K562 (cell line): ENCODE measurements around the gene DPEP3. TPM values are rescaled to one million over a fixed set of nuclear protein-coding genes. Genes with fewer than 3 reads are reported as not detected.

Experiments used
- CHD4 ChIP-seq: fragments of 200-600 bp; sonication (generic); IDR thresholded peaks from 3 replicates; pipeline ENCODE4 v1.6.1; 2012; ENCODE audit warnings: low read depth, mild to moderate bottlenecking, mixed read lengths, low read length, inconsistent platforms; ENCODE audit not compliant: insufficient read depth, insufficient replicate concordance, poor library complexity, severe bottlenecking
- CTCF ChIP-seq, 3 experiments: IDR thresholded peaks in 2 of 3; conservative IDR thresholded peaks in 1 of 3; 2 replicates each; pipeline ENCODE4 v1.5.1; 2011 to 2012; ENCODE audit warnings: low read length in 3 of 3, mild to moderate bottlenecking in 3 of 3, control low read depth in 2 of 3, improper control_type of control experiment in 1 of 3, inconsistent platforms in 1 of 3, low read depth in 1 of 3, mixed read lengths in 1 of 3, moderate library complexity in 1 of 3; ENCODE audit not compliant: insufficient read depth in 2 of 3
- CXXC5 ChIP-seq: fragments of 250-450 bp; sonication (Bioruptor Pico); IDR thresholded peaks from 2 replicates; pipeline ENCODE4 v1.8.0; 2022; ENCODE audit warnings: inconsistent platforms, mild to moderate bottlenecking, moderate library complexity
- E2F8 ChIP-seq: fragments of 450-650 bp; IDR thresholded peaks from 2 replicates; pipeline ENCODE4 v1.7.1; 2018; ENCODE audit warnings: mild to moderate bottlenecking, low read depth; ENCODE audit not compliant: partially characterized antibody
- ERF ChIP-seq: fragments of 450-650 bp; formaldehyde crosslinking; IDR thresholded peaks from 2 replicates; pipeline ENCODE4 v1.4.0; 2020; ENCODE audit warnings: mild to moderate bottlenecking, mixed read lengths
- ILK ChIP-seq: fragments of 450-650 bp; IDR thresholded peaks from 2 replicates; pipeline ENCODE4 v1.6.1; 2016; ENCODE audit warnings: missing genetic modification characterization, low read depth, mild to moderate bottlenecking, missing compliant biosample characterization, moderate library complexity, borderline replicate concordance
- KHSRP ChIP-seq: fragments of 450-650 bp; IDR thresholded peaks from 2 replicates; pipeline ENCODE4 v1.6.1; 2017
- MAFG ChIP-seq: fragments of 450-650 bp; conservative IDR thresholded peaks from 2 replicates; pipeline ENCODE4 v1.6.1; 2016; ENCODE audit warnings: missing genetic modification characterization, missing compliant biosample characterization
- MYC ChIP-seq, 2 experiments: fragments of 250-450 bp in 1 of 2; sonication (Bioruptor Pico) in 1 of 2; IDR thresholded peaks; 2 replicates each; pipeline versions ENCODE4 v1.5.1 to v1.6.1; 2012 to 2021; ENCODE audit warnings: low read depth in 2 of 2, borderline replicate concordance in 1 of 2, improper control_type of control experiment in 1 of 2, low read length in 1 of 2, mild to moderate bottlenecking in 1 of 2, moderate library complexity in 1 of 2
- NCOR1 ChIP-seq: fragments of 450-650 bp; IDR thresholded peaks from 2 replicates; pipeline ENCODE4 v1.6.1; 2016; ENCODE audit warnings: mild to moderate bottlenecking, moderate library complexity
- NR2C2 ChIP-seq, 2 experiments: fragments of 200-800 bp in 1 of 2; sonication (Bioruptor generic) in 1 of 2; sonication (generic) in 1 of 2; formaldehyde crosslinking in 1 of 2; IDR thresholded peaks; 2 replicates each; pipeline versions ENCODE4 v1.6.1 to v1.8.0; 2016 to 2022; ENCODE audit warnings: mild to moderate bottlenecking in 1 of 2, missing compliant biosample characterization in 1 of 2, missing genetic modification characterization in 1 of 2, missing genetic modification reagents in 1 of 2
- PHF21A ChIP-seq: fragments of 450-650 bp; IDR thresholded peaks from 2 replicates; pipeline ENCODE4 v1.6.1; 2017; ENCODE audit warnings: low read depth, borderline replicate concordance
- POLR2AphosphoS5 ChIP-seq: IDR thresholded peaks from 2 replicates; pipeline ENCODE4 v1.6.1; 2011; ENCODE audit warnings: mild to moderate bottlenecking, low read depth, low read length, moderate library complexity; ENCODE audit not compliant: control insufficient read depth, insufficient read depth
- POU5F1 ChIP-seq: fragments of 150-350 bp; IDR thresholded peaks from 2 replicates; pipeline ENCODE4 v1.6.1; 2014; ENCODE audit warnings: borderline replicate concordance, low read length, low read depth, mild to moderate bottlenecking; ENCODE audit not compliant: partially characterized antibody
- RFX5 ChIP-seq: IDR thresholded peaks from 2 replicates; pipeline ENCODE4 v1.6.1; 2011; ENCODE audit warnings: low read depth, mild to moderate bottlenecking, improper control_type of control experiment, low read length
- TCF3 ChIP-seq: sonication (generic); formaldehyde crosslinking; IDR thresholded peaks from 2 replicates; pipeline ENCODE4 v1.4.0; 2020; ENCODE audit warnings: mild to moderate bottlenecking, missing genetic modification reagents
- TEAD1 ChIP-seq, 2 experiments: fragments of 450-650 bp in 1 of 2; sonication (generic) in 1 of 2; formaldehyde crosslinking; IDR thresholded peaks; 2 replicates each; pipeline versions ENCODE4 v1.4.0 to v1.8.0; 2020 to 2022; ENCODE audit warnings: mild to moderate bottlenecking in 2 of 2, missing genetic modification reagents in 1 of 2
- ZNF143 ChIP-seq: sonication (generic); formaldehyde crosslinking; IDR thresholded peaks from 2 replicates; pipeline ENCODE4 v1.9.0; 2022; ENCODE audit warnings: mild to moderate bottlenecking, missing genetic modification reagents
- ZNF263 ChIP-seq: sonication (generic); formaldehyde crosslinking; IDR thresholded peaks from 2 replicates; pipeline ENCODE4 v1.8.0; 2022; ENCODE audit warnings: mild to moderate bottlenecking, missing genetic modification reagents, borderline replicate concordance
- ZNF274 ChIP-seq: IDR thresholded peaks from 2 replicates; pipeline ENCODE4 v1.6.1; 2011; ENCODE audit warnings: low read depth, mild to moderate bottlenecking, low read length, moderate library complexity, borderline replicate concordance
- ZNF347 ChIP-seq: fragments of 450-650 bp; formaldehyde crosslinking; IDR thresholded peaks from 2 replicates; pipeline ENCODE4 v1.4.0; 2020; ENCODE audit warnings: low read depth, mild to moderate bottlenecking, moderate library complexity
- polyA plus RNA-seq, 8 experiments: library from polyadenylated mRNA; depleted of rRNA in 4 of 8; stranded (reverse) in 5 of 8; unstranded in 3 of 8; fragments of >200 nt; fragmentation: Nextera tagmentation in 2 of 8; fragmentation: Illumina TruSeq in 1 of 8; extraction: Ambion mirVana in 2 of 8; extraction: Trizol in 1 of 8; gene quantifications; 2 replicates each; pipeline versions ENCODE4 v1.2.1 to v1.2.3, GENCODE V29; 2011 to 2014; ENCODE audit warnings: inconsistent platforms in 1 of 8, missing spikeins in 1 of 8
- total RNA-seq, 7 experiments: library from RNA; depleted of rRNA in 6 of 7; stranded (reverse); fragments of >200 nt in 6 of 7; fragmentation: Illumina TruSeq in 2 of 7; extraction: Trizol in 2 of 7; gene quantifications; 2 replicates each; pipeline versions ENCODE4 v1.2.1 to v1.2.3, GENCODE V29; 2011 to 2021; ENCODE audit warnings: low replicate concordance in 1 of 7

Gene DPEP3
- total and polyA plus RNA-seq, 9 of the 15 experiments (the other 6 are each of a cell fraction or from before 2014, with no cell fraction given), result not detected

- TF ChIP-seq NR2C2 (CRISPR knock-in tag; IDR thresholded peaks at IDR 0.05), result peak; percentile 91
- peak; percentile 96 for TF ChIP-seq NR2C2 (tag; IDR thresholded peaks at IDR 0.05)
- no peak for TF ChIP-seq ZNF274
- peak in 1 of 2 experiments; percentile 69; a peak in 1 of 4 replicates for TF ChIP-seq TEAD1 (CRISPR knock-in tag; IDR thresholded peaks at IDR 0.05)
- TF ChIP-seq PHF21A, result no peak
- TF ChIP-seq MAFG (tag), result no peak
- 0 out of 2 replicates have a peak, but pooled peaks have one; percentile 19 for TF ChIP-seq NCOR1
- TF ChIP-seq ZNF263 (CRISPR knock-in tag), result peak; percentile 97
- TF ChIP-seq TCF3 (CRISPR knock-in tag), result 0 out of 2 replicates have a peak, but pooled peaks have one; percentile 14
- 0 out of 6 replicates have a peak, but pooled peaks of 1 of the 3 experiments have one; percentile 1 for TF ChIP-seq CTCF (IDR thresholded peaks at IDR 0.05 in 2 of 3, conservative IDR thresholded peaks at IDR 0.05 in 1 of 3; ENCODE audit: insufficient read depth in 2 of 3, low read depth in 1 of 3, low read length in 3 of 3)
- peak; percentile 86 for TF ChIP-seq POLR2AphosphoS5
- TF ChIP-seq MYC (IDR thresholded peaks at IDR 0.05; ENCODE audit: low read depth, low read length), result peak; percentile 98
- TF ChIP-seq MYC (CRISPR knock-in tag; IDR thresholded peaks at IDR 0.05; ENCODE audit: borderline replicate concordance, low read depth), result peak; percentile 93
- TF ChIP-seq ZNF143, result no peak
- TF ChIP-seq RFX5, result no peak
- no peak for TF ChIP-seq ERF (CRISPR knock-in tag)
- TF ChIP-seq E2F8, result peak; percentile 85
- TF ChIP-seq CHD4, result no peak
- TF ChIP-seq ILK (tag), result no peak
- peak; percentile 96 for TF ChIP-seq POU5F1
- TF ChIP-seq KHSRP, result peak; percentile 95
- no peak for TF ChIP-seq ZNF347 (CRISPR knock-in tag)
- peak; percentile 87 for TF ChIP-seq CXXC5 (CRISPR knock-in tag)
These were observed 42.6 kb upstream of the DPEP3 start, which contains the start of the genes DDX28 and DUS2 (continued) for GRCh38 chr16:68022728-68023537.
